H1 (cell line): ENCODE results near the gene RELN. TPM values are rescaled to one million over a fixed set of nuclear protein-coding genes. Genes with fewer than 3 reads are reported as not detected.

Experiments used
- BRCA1 ChIP-seq: IDR thresholded peaks from 2 replicates; pipeline ENCODE4 v1.6.1; 2012; ENCODE audit warnings: low read depth, low read length, improper control_type of control experiment
- CBX8 ChIP-seq: fragments of 300-800, 300-1000 bp; sonication (generic); IDR thresholded peaks from 2 replicates; pipeline ENCODE4 v1.7.1; 2016; ENCODE audit warnings: low read depth, low read length, borderline replicate concordance
- CHD7 ChIP-seq: fragments of 300-600 bp; sonication (generic); IDR thresholded peaks from 2 replicates; pipeline ENCODE4 v1.7.1; 2012; ENCODE audit warnings: low read length, moderate library complexity, mild to moderate bottlenecking, inconsistent platforms; ENCODE audit not compliant: insufficient replicate concordance
- SP4 ChIP-seq: IDR thresholded peaks from 2 replicates; pipeline ENCODE4 v1.6.1; 2012; ENCODE audit warnings: low read length, inconsistent platforms
- SRF ChIP-seq: IDR thresholded peaks from 2 replicates; pipeline ENCODE4 v1.6.1; 2011; ENCODE audit warnings: mild to moderate bottlenecking, low read depth, low read length, moderate library complexity
- polyA plus RNA-seq, 7 experiments: library from polyadenylated mRNA; depleted of rRNA in 3 of 7; stranded (reverse) in 5 of 7; unstranded in 2 of 7; fragments of >200 nt in 5 of 7; fragments of 200-250 nt in 2 of 7; gene quantifications; 1 replicate in 5 of 7; 2 replicates in 1 of 7; 4 replicates in 1 of 7; pipeline versions ENCODE4 v1.2.1 to v1.2.3, GENCODE V29; 2011 to 2013; ENCODE audit warnings: missing spikeins in 2 of 7, mixed read lengths in 2 of 7
- total RNA-seq: library from RNA; stranded (reverse); fragmentation: NEBNext Ultra II Directional; extraction: Animal tissue kit (Norgen Biotek cat#: 25700); gene quantifications from 2 replicates; pipeline ENCODE4 v1.2.1, GENCODE V29; 2021

The RELN gene
- total and polyA plus RNA-seq, 2 of the 8 experiments (the other 6 are each of a cell fraction or from before 2014, with no cell fraction given), result 0.03 to 0.07 TPM

- TF ChIP-seq CHD7 (no peak), SRF (no peak), BRCA1 (no peak), CBX8 (no peak), SP4 (no peak)
These were observed 7.2 kb upstream of the RELN start (continued) for GRCh38 chr7:103996639-103997038.
